HG03439 (cell line): ENCODE data around the gene XPNPEP1.

ENCODE experiments used
- ATAC-seq: cut with Tn5 transposase; IDR thresholded peaks from one replicate; pipeline ENCODE4 v1.9.1; 2021; ENCODE audit warnings: mild to moderate bottlenecking, moderate library complexity; ENCODE audit not compliant: unreplicated experiment

Gene XPNPEP1

GRCh38 chr10:109820620-109821405 lies 102.5 kb downstream of the XPNPEP1 start:
- no peak for ATAC-seq

- ATAC-seq, result no peak
Observed at GRCh38 chr10:109819807-109820206, 103.5 kb downstream of the XPNPEP1 start.
